Spinal cord (tissue), 10 donors: Measurements from ENCODE around the gene RAB6B. TPM values are rescaled to one million over a fixed set of nuclear protein-coding genes. Genes with fewer than 3 reads are reported as not detected.

Experiments
- DNase-seq, 6 donors: peaks; one replicate each; pipeline versions ENCODE4 v3.0.0 to v3.0.0-alpha.2; 2013 to 2015; ENCODE audit warnings: low spot score in 6 of 6, low read depth in 4 of 6
- H3K27ac ChIP-seq: one replicate; pipeline ENCODE4 v1.5.1; 2013; ENCODE audit warnings: low read depth, low read length, control low read depth
- H3K27me3 ChIP-seq: one replicate; pipeline ENCODE4 v1.6.1; 2013; ENCODE audit warnings: low read length; ENCODE audit not compliant: control insufficient read depth, insufficient read depth
- H3K36me3 ChIP-seq: one replicate; pipeline ENCODE4 v1.6.1; 2013; ENCODE audit warnings: low read length; ENCODE audit not compliant: control insufficient read depth, insufficient read depth
- H3K4me1 ChIP-seq: one replicate; pipeline ENCODE4 v1.6.1; 2013; ENCODE audit warnings: low read length; ENCODE audit not compliant: control insufficient read depth, insufficient read depth
- H3K4me3 ChIP-seq: one replicate; pipeline ENCODE4 v1.5.1; 2013; ENCODE audit warnings: low read depth, low read length, control low read depth
- H3K9me3 ChIP-seq: one replicate; pipeline ENCODE4 v1.6.1; 2013; ENCODE audit warnings: low read length; ENCODE audit not compliant: control insufficient read depth, insufficient read depth
- WGBS: methylation state at CpG from one replicate; pipeline ENCODE4 v1.1.5; 2013; ENCODE audit warnings: missing lambda C conversion rate; ENCODE audit not compliant: insufficient coverage; 5-methylcytosine and 5-hydroxymethylcytosine counted together
- polyA plus RNA-seq, 2 donors: library from polyadenylated mRNA; unstranded; fragments of 120-200 nt; gene quantifications; one replicate each; pipeline ENCODE4 v1.2.1, GENCODE V29; 2013; ENCODE audit not compliant: insufficient read length in 2 of 2
- total RNA-seq, 2 donors: library from RNA; depleted of rRNA in 1 of 2; stranded (reverse); fragments of 120-200 nt in 1 of 2; fragments of >200 nt in 1 of 2; gene quantifications; one replicate each; pipeline versions ENCODE4 v1.2.3 to v1.2.4, GENCODE V29; 2013 to 2014
- donor health status: healthy.

The RAB6B gene
- total and polyA plus RNA-seq, 4 donors, result 38.3 to 226 (median 191) TPM

DNA sequence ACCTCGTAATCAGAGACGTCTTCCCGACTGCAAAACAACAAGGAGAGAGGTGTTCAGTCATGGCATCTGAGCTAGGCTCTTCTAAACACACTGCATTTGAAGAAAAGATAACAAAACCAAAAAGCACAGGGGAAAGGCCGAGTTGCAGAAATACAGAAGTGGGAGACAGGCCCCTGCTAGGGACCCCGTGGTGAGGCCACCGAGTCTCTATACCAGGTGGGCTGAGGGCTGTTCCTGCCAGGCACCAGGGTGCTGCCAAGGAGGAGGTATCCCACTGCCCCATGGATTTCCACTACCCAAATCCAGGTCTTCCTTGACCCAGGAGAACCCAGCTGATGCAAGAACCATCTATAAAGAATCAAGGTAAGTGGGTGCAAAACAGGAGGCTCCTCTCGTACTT lies 31.1 kb downstream of the RAB6B start:
- no peak overlapping the region for H3K4me3 ChIP-seq
- 96% methylated on average over 3 of the region's 7 CpGs for WGBS
- no peak overlapping the region for H3K27ac ChIP-seq

DNA sequence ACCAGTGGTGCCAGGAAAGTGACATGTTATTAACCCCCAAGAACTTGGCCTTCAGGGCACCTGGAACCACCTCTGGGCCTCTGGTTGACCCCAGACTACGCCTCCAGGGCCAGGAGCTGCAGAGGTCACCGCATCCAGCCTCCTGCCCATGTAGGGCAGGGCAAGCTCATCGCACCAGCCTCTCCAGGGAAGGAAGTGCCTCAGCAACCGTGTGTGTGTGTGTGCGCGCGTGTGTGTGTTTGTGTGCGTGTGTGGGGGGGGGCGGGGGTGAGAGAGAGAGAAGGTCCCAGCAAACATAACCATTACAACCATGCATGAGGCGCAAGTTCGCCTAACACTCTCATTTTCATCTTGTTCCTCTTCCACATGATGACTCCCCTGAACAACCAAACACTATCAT lies 31.8 kb downstream of the RAB6B start:
- no peaks in the 10 kb centered on the region for H3K27me3 ChIP-seq
- no peak for DNase-seq
- peaks cover 38% of the 10 kb centered on the region for H3K4me1 ChIP-seq
- H3K36me3 ChIP-seq, result peaks cover 39% of the 10 kb centered on the region
- H3K4me3 ChIP-seq, result no peak overlapping the region
- no peak overlapping the region for H3K27ac ChIP-seq
- no peaks in the 10 kb centered on the region for H3K9me3 ChIP-seq
- WGBS, result 94% methylated on average over 2 of the region's 11 CpGs

More for the DNA sequence above, 31.1 kb downstream of the RAB6B start:
- Histone ChIP-seq H3K27me3 (no peaks in the 10 kb centered on the region), H3K9me3 (no peaks in the 10 kb centered on the region), H3K36me3 (peaks cover 34% of the 10 kb centered on the region), H3K4me1 (peaks cover 46% of the 10 kb centered on the region)
- no peak for DNase-seq

- 90% methylated on average over 4 of the region's 4 CpGs for WGBS
- peaks cover 41% of the 10 kb centered on the region for H3K36me3 ChIP-seq
- no peak for DNase-seq
These were observed 33.5 kb downstream of the RAB6B start for GRCh38 chr3:133862161-133862560.

DNA sequence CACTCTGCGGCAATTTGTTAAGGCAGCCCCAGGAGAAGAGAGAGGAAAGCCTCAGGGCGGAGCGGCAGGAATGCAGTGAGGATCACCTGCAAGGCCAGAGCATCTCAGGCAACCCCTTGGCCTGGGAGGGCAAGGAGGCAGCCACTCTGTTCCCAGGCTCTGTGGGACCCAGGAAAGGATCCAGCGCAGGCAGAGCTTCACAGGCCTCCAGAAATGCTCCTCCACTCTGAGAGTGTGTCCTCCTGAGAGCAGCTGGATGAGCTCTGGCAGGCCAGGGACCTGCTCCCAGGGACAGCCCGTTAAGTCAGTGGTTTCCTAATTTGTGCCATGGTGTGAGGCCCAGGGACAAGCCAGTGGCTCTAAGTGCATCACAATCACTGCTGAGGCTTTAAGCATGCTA lies 35.2 kb downstream of the RAB6B start:
- Histone ChIP-seq H3K36me3 (peaks cover 41% of the 10 kb centered on the region), H3K4me3 (no peak overlapping the region)
- 76% methylated on average over 5 of the region's 5 CpGs for WGBS

More at GRCh38 chr3:133862161-133862560, 33.5 kb downstream of the RAB6B start:
- Histone ChIP-seq H3K27ac (no peak overlapping the region), H3K27me3 (no peaks in the 10 kb centered on the region), H3K9me3 (no peaks in the 10 kb centered on the region), H3K4me3 (no peak overlapping the region), H3K4me1 (peaks cover 23% of the 10 kb centered on the region)

GRCh38 chr3:133859381-133860234 lies 36.1 kb downstream of the RAB6B start:
- Histone ChIP-seq H3K36me3 (peaks cover 41% of the 10 kb centered on the region), H3K9me3 (no peaks in the 10 kb centered on the region), H3K27ac (no peak overlapping the region), H3K4me1 (peaks cover 28% of the 10 kb centered on the region), H3K4me3 (no peak overlapping the region), H3K27me3 (no peaks in the 10 kb centered on the region)
- WGBS, result 81% methylated on average over 10 of the region's 12 CpGs
- no peak for DNase-seq

More for the DNA sequence above, 35.2 kb downstream of the RAB6B start:
- no peak overlapping the region for H3K27ac ChIP-seq
- H3K9me3 ChIP-seq, result no peaks in the 10 kb centered on the region
- H3K27me3 ChIP-seq, result no peaks in the 10 kb centered on the region
- DNase-seq, result no peak
- peaks cover 24% of the 10 kb centered on the region for H3K4me1 ChIP-seq

GRCh38 chr3:133857767-133858166 lies 37.9 kb downstream of the RAB6B start:
- H3K4me1 ChIP-seq, result peaks cover 39% of the 10 kb centered on the region
- no peak overlapping the region for H3K27ac ChIP-seq
- H3K36me3 ChIP-seq, result peaks cover 34% of the 10 kb centered on the region
- no peak overlapping the region for H3K4me3 ChIP-seq
- no peaks in the 10 kb centered on the region for H3K27me3 ChIP-seq
- 90% methylated on average over 6 of the region's 8 CpGs for WGBS
- H3K9me3 ChIP-seq, result no peaks in the 10 kb centered on the region
- DNase-seq, result no peak

GRCh38 chr3:133856316-133856715 lies 39.4 kb downstream of the RAB6B start:
- peak in 2 of 6 donors; percentile 13 to 20 for DNase-seq
- H3K9me3 ChIP-seq, result no peaks in the 10 kb centered on the region
- peaks cover 25% of the 10 kb centered on the region for H3K36me3 ChIP-seq
- H3K4me1 ChIP-seq, result peaks cover 36% of the 10 kb centered on the region
- H3K27me3 ChIP-seq, result no peaks in the 10 kb centered on the region
- H3K27ac ChIP-seq, result no peak overlapping the region
- no peak overlapping the region for H3K4me3 ChIP-seq
- 57% methylated on average over 1 of the region's 2 CpGs for WGBS

DNA sequence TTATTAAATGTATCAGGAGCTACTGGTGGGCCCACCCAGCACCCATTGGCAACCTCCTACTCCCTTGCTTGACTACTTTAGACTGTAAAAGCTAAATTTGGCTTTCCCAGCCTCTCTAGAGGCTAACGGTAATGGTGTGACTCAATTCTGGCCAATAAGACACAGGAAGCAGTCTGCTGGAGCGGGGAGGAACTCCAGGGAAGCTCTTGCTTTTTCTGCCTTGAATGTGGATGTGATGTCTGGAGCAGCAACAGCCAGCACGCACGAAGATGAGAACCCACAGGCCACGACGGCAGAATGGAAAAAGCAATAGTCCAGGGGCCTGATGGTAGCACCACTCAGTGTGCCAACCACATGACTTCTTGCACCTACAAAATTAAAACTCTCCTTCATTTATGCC lies 39.9 kb downstream of the RAB6B start:
- H3K4me3 ChIP-seq, result no peak overlapping the region
- no peaks in the 10 kb centered on the region for H3K9me3 ChIP-seq
- peaks cover 34% of the 10 kb centered on the region for H3K4me1 ChIP-seq
- H3K27me3 ChIP-seq, result no peaks in the 10 kb centered on the region
- 89% methylated on average over 6 of the region's 6 CpGs for WGBS
- H3K27ac ChIP-seq, result peak overlapping the region; percentile 1
- no peak for DNase-seq
- H3K36me3 ChIP-seq, result peaks cover 21% of the 10 kb centered on the region

DNA sequence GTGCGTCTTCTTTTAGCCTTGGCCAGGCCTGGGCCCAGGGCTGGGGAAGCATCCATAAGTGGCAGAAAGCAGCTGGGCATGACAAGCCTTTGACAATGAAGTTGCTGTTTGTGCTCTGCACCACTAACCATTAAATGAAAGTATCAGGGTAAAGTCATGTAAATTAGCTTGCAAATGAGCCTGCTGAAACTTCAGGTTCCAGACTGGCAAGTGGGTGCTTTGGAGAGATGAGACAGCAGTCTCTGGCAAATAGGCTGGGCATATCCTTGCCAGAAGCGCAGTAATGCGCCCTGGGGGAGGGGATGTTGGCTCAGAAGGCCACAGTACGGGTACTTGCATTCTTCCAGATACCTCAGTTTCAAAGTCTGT lies 40.7 kb downstream of the RAB6B start:
- peaks cover 16% of the 10 kb centered on the region for H3K36me3 ChIP-seq
- WGBS, result 0% methylated on average over 1 of the region's 4 CpGs
- H3K4me1 ChIP-seq, result peaks cover 29% of the 10 kb centered on the region
- peak overlapping the region; percentile 1 for H3K27ac ChIP-seq
- peak; percentile 36 to 92 (median 56) for DNase-seq
- no peak overlapping the region for H3K4me3 ChIP-seq
- H3K27me3 ChIP-seq, result no peaks in the 10 kb centered on the region
- H3K9me3 ChIP-seq, result no peaks in the 10 kb centered on the region
